Measurements from ENCODE around the gene C12orf42. TPM values are rescaled to one million over a fixed set of nuclear protein-coding genes. Genes with fewer than 3 reads are reported as not detected.

The C12orf42 gene
- total and polyA plus RNA-seq, 9 donors: not detected

DNA sequence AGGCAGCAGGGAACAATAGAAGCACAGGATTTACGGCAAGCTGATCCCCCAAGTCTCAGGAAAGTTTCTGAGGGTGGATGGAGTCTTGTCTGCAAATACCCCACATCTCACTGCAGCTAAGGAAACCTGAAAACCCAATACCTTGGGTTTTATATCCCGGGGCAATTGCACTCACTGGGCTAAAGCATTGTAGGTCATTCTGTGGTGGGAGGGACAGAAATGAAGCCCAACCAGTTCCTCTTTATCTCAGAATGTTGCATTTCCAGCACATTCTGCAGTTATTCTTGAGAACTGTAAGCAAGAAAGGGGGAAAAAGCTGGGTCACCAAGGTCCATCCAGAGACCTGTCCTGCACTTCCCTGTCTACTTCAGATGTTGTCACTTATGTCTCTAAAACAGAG, 39.8 kb downstream of the C12orf42 start:
- Histone ChIP-seq H3K4me3 (no peak overlapping the region), H3K4me1 (ENCODE audit: insufficient read depth) (no peaks in the 10 kb centered on the region), H3K27ac (no peak overlapping the region), H3K36me3 (no peaks in the 10 kb centered on the region), H3K27me3 (no peaks in the 10 kb centered on the region), H3K9me3 (no peaks in the 10 kb centered on the region)
- TF ChIP-seq POLR2A (IDR thresholded peaks at IDR 0.05) (no peak), EP300 (IDR thresholded peaks at IDR 0.05) (no peak)
- TF ChIP-seq, protein P1, sequence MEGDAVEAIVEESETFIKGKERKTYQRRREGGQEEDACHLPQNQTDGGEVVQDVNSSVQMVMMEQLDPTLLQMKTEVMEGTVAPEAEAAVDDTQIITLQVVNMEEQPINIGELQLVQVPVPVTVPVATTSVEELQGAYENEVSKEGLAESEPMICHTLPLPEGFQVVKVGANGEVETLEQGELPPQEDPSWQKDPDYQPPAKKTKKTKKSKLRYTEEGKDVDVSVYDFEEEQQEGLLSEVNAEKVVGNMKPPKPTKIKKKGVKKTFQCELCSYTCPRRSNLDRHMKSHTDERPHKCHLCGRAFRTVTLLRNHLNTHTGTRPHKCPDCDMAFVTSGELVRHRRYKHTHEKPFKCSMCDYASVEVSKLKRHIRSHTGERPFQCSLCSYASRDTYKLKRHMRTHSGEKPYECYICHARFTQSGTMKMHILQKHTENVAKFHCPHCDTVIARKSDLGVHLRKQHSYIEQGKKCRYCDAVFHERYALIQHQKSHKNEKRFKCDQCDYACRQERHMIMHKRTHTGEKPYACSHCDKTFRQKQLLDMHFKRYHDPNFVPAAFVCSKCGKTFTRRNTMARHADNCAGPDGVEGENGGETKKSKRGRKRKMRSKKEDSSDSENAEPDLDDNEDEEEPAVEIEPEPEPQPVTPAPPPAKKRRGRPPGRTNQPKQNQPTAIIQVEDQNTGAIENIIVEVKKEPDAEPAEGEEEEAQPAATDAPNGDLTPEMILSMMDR (IDR thresholded peaks at IDR 0.05): no peak
- DNase-seq: no peak
- WGBS, 3 donors: 67 to 80% (median 77%) methylated on average over 2 of the region's 2 CpGs
- intact Hi-C loops (cut with DNase I): no loop called here

GRCh38 chr12:103455020-103455763, 40.6 kb downstream of the C12orf42 start:
- TF ChIP-seq, protein P1 (IDR thresholded peaks at IDR 0.05): no peak
- no peak for TF ChIP-seq POLR2A (IDR thresholded peaks at IDR 0.05)
- TF ChIP-seq EP300 (IDR thresholded peaks at IDR 0.05): no peak
- Histone ChIP-seq H3K4me1 (ENCODE audit: insufficient read depth) (no peaks in the 10 kb centered on the region), H3K27me3 (no peaks in the 10 kb centered on the region), H3K9me3 (no peaks in the 10 kb centered on the region), H3K36me3 (no peaks in the 10 kb centered on the region), H3K4me3 (no peak overlapping the region), H3K27ac (no peak overlapping the region)
- intact Hi-C loops (cut with DNase I): no loop called here
- DNase-seq: no peak
- 66 to 68% (median 68%) methylated on average over 3 of the region's 3 CpGs for WGBS, 3 donors

GRCh38 chr12:103444983-103445382, 50.8 kb downstream of the C12orf42 start:
- intact Hi-C loops (cut with DNase I): no loop called here
- H3K27ac ChIP-seq: no peak overlapping the region
- H3K9me3 ChIP-seq: no peaks in the 10 kb centered on the region
- H3K27me3 ChIP-seq: no peaks in the 10 kb centered on the region
- DNase-seq: no peak
- no peaks in the 10 kb centered on the region for H3K36me3 ChIP-seq
- TF ChIP-seq POLR2A (IDR thresholded peaks at IDR 0.05) (no peak), EP300 (IDR thresholded peaks at IDR 0.05) (no peak)
- TF ChIP-seq, protein P1 (IDR thresholded peaks at IDR 0.05): no peak
- H3K4me3 ChIP-seq: no peak overlapping the region
- H3K4me1 ChIP-seq (ENCODE audit: insufficient read depth): no peaks in the 10 kb centered on the region
- WGBS, 3 donors: 5 to 13% (median 6%) methylated on average over 4 of the region's 4 CpGs

DNA sequence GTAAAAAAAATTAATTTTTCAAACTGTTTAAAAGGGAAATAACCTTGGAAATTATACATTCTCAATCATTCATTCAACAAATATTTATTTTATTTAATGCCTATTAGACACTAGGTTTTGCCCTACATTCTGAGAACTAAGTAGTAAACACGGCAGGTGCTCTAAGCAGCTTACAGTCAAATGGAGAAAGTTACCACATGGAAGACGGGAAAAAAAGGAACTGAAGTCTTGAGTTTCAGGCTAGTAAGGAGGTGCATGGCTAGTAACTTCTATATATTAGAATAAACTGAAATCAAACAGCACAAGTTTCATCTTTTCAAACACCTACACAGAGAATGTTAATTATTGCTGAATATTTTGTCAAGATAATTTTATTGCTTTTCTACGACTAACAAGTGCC, 52.9 kb downstream of the C12orf42 start:
- intact Hi-C loops (cut with DNase I): no loop called here

More for the DNA sequence above, 52.9 kb downstream of the C12orf42 start:
- Histone ChIP-seq H3K27me3 (no peaks in the 10 kb centered on the region), H3K4me1 (ENCODE audit: insufficient read depth) (no peaks in the 10 kb centered on the region), H3K9me3 (no peaks in the 10 kb centered on the region), H3K36me3 (no peaks in the 10 kb centered on the region), H3K4me3 (no peak overlapping the region), H3K27ac (no peak overlapping the region)
- no peak for TF ChIP-seq POLR2A (IDR thresholded peaks at IDR 0.05)
- TF ChIP-seq, protein P1 (IDR thresholded peaks at IDR 0.05): no peak
- no peak for TF ChIP-seq EP300 (IDR thresholded peaks at IDR 0.05)
- WGBS, 3 donors: 58 to 67% (median 60%) methylated on average over 3 of the region's 3 CpGs
- no peak for DNase-seq
